ENCODE data around the gene CORO1C.

- no peak for TF ChIP-seq FOXM1 (IDR thresholded peaks at IDR 0.05; ENCODE audit: low read depth)
- no peak for TF ChIP-seq NFIC (IDR thresholded peaks at IDR 0.05; ENCODE audit: borderline replicate concordance)
- no peak for TF ChIP-seq RFX5 (IDR thresholded peaks at IDR 0.05; ENCODE audit: low read length)
- TF ChIP-seq, protein P1, sequence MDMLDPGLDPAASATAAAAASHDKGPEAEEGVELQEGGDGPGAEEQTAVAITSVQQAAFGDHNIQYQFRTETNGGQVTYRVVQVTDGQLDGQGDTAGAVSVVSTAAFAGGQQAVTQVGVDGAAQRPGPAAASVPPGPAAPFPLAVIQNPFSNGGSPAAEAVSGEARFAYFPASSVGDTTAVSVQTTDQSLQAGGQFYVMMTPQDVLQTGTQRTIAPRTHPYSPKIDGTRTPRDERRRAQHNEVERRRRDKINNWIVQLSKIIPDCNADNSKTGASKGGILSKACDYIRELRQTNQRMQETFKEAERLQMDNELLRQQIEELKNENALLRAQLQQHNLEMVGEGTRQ (IDR thresholded peaks at IDR 0.05; ENCODE audit: borderline replicate concordance, low read depth, low read length): no peak
- TF ChIP-seq CTCF (IDR thresholded peaks at IDR 0.05): no peak
- TF ChIP-seq POLR2AphosphoS5 (IDR thresholded peaks at IDR 0.05; ENCODE audit: low read depth, low read length): no peak
- TF ChIP-seq, protein P2, sequence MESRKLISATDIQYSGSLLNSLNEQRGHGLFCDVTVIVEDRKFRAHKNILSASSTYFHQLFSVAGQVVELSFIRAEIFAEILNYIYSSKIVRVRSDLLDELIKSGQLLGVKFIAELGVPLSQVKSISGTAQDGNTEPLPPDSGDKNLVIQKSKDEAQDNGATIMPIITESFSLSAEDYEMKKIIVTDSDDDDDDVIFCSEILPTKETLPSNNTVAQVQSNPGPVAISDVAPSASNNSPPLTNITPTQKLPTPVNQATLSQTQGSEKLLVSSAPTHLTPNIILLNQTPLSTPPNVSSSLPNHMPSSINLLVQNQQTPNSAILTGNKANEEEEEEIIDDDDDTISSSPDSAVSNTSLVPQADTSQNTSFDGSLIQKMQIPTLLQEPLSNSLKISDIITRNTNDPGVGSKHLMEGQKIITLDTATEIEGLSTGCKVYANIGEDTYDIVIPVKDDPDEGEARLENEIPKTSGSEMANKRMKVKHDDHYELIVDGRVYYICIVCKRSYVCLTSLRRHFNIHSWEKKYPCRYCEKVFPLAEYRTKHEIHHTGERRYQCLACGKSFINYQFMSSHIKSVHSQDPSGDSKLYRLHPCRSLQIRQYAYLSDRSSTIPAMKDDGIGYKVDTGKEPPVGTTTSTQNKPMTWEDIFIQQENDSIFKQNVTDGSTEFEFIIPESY (IDR thresholded peaks at IDR 0.05; ENCODE audit: borderline replicate concordance, low read depth): no peak
- no peak for TF ChIP-seq EP300 (IDR thresholded peaks at IDR 0.05; ENCODE audit: borderline replicate concordance in 1 of 2, low read depth in 1 of 2, low read length in 1 of 2)
- TF ChIP-seq RAD21 (IDR thresholded peaks at IDR 0.05; ENCODE audit: low read length): no peak
- TF ChIP-seq SMC3 (IDR thresholded peaks at IDR 0.05; ENCODE audit: low read depth, low read length): no peak
- no peak for TF ChIP-seq NRF1 (IDR thresholded peaks at IDR 0.05; ENCODE audit: low read depth, low read length)
- TF ChIP-seq TAF1 (IDR thresholded peaks at IDR 0.05; ENCODE audit: borderline replicate concordance, low read depth, low read length): no peak
- no peak for TF ChIP-seq CHD2 (IDR thresholded peaks at IDR 0.05; ENCODE audit: low read length, partially characterized antibody)
These were observed 55.5 kb downstream of the CORO1C start for GRCh38 chr12:108675792-108676191.
